Measurements from ENCODE around the gene FBXL7.

The FBXL7 gene

DNA sequence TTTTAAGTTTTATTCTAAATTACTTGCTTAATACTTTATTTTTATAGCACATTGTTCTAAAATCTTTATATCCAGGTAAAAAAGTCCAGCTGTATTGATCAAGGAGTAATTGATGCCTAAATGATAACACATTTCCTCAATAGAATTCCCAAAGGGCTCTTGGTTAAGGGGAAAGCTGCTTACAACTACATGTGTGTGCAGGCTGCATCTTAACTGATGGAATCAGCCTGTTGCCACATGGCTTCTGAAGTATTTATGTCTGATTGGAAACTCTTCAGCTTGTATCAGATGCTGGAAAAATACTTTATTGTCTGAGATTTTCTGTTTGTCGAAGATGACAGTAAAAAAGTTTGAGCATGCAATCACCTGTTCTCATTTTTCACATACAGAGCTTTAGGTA lies 182.6 kb downstream of the FBXL7 start:
- no peak for DNase-seq

- no peak for DNase-seq
Measured at GRCh38 chr5:15683332-15683731, 183.4 kb downstream of the FBXL7 start.

DNA sequence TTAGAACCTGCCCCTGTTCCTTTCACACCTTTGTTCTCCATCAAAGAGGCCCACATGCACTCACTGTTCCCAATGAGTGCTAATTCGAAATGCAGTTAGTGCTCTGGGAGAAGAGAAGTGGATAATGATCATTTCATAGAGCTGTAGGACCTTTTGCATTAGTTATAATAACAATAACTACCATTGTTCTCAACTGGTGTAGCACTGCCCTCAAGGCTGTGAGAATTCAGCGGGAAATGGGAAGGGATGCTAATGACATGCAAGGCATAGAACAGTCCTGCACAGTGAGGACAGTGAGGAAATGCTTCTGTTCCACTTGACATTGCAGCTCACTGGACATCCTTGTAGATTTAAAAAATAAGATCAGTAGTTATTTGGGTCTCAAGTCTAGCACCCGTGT lies 187.4 kb downstream of the FBXL7 start:
- no peak for DNase-seq

DNA sequence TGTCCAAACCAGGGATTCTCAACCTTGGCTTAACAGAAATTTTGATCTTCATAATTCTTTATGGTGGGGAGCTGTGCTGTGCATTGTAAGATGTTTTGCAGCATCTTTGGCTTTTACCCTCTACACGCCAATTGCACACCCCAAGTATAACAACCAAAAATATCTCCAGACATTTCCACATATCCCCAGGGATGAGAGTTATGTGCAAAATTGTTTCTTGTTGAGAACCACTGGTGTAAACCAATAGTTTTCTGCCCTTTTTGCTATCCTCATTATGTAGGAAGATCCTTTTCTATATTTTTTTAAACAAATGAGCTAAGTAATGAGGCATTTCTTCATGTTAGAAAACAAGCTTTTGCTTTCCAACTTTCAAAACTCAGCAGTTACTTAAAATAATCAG lies 189.9 kb downstream of the FBXL7 start:
- DNase-seq, result no peak

- peak; percentile 31 for DNase-seq
Measured at GRCh38 chr5:15690611-15691010, 190.6 kb downstream of the FBXL7 start.

DNA sequence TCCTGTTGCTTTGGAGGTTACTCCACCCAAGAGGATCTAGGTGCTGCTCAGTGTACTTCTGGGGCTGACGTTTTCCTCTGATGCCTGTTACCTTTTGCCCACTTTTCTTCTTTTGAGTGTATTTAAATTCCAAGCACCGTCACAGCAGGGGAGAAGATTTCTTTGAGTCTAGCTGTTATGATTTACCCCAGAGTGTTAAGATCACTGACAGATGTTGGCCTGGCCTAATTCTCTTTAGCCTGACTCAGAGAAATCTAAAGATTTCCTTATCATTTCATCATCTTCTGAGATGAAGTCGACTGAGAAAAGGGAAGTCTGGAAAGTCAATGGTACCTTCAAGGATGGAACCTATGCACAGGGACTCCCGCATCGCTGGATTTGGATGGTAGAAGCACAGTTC lies 191.5 kb downstream of the FBXL7 start:
- DNase-seq, result no peak

- no peak for DNase-seq
Measured at GRCh38 chr5:15692706-15693381, 192.9 kb downstream of the FBXL7 start.

DNA sequence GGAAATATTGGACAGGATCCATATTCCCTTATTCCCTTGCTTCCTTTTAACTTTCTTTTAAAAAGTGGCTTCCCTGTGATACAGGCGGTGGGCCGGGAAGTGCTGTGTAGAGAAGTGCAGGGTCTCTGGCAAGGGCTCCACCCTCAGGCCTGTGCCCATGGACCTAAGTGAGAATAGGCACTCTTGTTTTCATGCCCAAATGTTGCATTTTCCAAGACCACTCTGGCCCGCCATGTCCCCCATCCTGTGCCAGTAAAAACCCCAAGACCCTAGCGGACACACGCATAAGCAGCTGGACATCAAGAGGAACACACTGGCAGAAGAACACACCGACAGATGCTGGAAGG lies 193.4 kb downstream of the FBXL7 start:
- DNase-seq, result no peak

DNA sequence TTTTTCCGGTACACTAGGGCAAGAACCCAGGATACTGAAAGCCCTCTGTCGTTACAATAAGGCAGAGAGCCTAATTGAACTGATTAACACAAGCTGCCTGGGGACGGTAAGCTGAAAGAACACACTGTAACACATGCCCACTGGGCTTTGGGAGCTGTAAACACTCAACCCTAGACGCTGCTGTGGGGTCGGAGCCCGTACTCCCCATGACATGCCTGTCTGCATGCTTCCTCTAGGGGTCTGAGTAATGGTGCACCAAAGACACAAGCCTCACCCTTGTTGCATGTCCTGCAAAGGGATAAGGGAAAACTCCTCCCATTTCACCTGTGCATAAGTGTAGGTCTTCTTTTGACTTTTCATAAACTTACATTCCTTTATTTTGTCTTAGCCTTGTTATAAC lies 194.0 kb downstream of the FBXL7 start:
- DNase-seq, result no peak

DNA sequence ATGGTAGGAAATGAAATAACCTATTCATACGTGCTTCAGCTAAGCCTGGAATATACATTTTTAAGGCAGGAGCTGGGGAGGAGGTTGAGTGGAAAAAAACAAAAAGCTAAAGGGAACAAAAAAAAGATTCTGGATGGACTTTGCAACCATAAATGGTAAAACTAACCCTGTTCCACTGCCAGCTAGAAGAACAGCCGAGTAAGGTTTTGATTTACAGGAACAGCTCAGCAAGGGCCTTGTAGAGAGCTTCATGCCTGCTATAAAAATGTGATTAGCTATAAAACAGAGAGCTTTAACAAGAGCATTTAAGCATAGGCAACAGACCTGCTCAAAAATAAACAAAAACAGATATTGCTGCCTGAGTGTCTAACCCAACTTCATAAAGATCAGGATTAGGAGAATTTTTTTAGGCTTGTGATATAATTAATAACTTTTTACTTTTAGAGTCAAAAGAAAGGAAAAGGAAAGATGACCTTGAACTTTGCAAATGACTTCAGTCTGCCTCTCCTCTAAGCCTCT lies 194.8 kb downstream of the FBXL7 start:
- DNase-seq, result no peak

DNA sequence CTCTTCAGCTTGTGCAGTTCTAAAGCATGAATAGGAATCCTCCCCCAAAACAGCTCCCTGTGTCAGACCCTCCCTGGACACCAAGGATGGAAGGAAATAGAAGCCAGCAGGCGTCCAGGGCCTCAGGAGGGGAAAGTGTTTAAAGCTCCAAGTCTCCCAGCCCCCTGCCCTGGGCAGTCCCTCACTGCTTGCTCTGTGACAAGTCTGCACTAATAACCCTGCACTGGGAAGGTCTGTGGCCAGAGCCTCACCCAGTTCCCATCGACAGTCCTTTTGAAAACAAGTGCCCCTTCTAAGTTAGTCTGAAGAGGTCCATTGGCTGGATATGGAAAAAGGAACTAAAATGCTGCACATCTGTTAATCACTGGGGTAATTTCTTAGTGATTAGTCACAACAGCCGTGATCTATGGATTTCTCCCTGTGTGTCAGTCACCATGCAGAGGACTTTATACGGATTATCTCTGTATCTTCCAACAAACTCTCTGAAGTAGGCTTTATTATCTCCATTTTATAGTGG lies 195.3 kb downstream of the FBXL7 start:
- DNase-seq, result no peak

DNA sequence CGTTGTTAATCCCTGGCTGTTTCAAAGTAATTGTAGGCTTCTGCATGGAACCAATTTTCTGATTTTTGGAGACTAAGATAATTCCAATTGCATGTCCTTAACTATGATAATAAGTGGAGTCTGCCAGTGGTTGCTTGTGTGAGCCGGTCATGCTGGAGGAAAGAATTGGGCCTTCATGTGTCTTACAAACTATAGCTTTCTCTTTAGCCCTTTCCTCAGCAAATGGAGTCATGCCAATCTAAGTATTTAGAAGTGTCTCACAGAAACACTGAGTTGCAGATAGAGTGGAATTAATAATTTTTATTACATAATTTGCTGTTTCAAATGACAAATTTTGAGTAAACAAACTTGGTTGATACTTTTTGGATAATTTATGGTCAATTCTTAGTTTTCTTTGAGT lies 200.4 kb downstream of the FBXL7 start:
- peak; percentile 35 for DNase-seq

GRCh38 chr5:15702102-15702501 lies 202.1 kb downstream of the FBXL7 start:
- DNase-seq, result no peak

DNA sequence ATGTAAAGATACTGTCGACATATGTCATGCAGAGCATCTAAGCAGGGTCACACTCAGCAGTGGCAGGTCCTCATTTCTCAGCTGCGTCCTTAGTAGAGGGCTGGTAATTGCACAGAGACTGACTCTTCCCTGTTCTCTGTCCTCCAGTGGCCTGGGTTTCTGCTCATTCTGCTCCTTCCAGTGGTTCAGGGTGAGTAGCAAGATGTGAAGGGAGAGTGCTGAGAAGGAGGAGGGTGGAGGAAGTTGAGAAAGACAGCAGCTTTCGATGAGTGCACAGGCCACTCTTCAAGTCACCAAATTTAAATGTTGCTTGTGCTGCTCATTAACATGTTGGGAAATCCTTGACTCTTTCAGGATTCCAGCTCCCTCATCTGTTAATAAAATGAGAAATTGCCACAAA lies 203.9 kb downstream of the FBXL7 start:
- DNase-seq, result no peak

- DNase-seq, result no peak
Measured at GRCh38 chr5:15704397-15704947, 204.5 kb downstream of the FBXL7 start.

- no peak for DNase-seq
Measured at GRCh38 chr5:15707631-15708030, 207.7 kb downstream of the FBXL7 start.

- no peak for DNase-seq
Measured at GRCh38 chr5:15711892-15712291, 211.9 kb downstream of the FBXL7 start.

DNA sequence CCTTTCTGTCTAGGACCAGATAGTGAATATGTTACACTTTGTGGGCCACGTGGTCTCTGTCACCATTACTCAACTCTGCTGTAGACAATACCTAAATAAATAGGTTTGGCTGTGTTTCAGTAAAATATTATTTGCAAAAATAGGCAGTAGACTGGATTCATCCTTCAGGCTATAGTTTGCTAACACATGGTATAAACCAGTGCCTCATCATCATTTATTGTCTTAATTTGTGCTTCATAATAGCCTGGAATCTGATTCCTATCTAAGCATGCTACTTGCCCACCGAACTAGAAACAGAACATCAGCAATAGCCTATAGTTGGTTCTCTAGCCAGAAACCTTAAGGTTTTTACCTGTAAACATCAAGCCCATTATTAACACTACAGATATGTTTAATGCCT lies 215.6 kb downstream of the FBXL7 start:
- no peak for DNase-seq

- DNase-seq, result no peak
Measured at GRCh38 chr5:15715967-15716366, 216.0 kb downstream of the FBXL7 start.

- DNase-seq, result no peak
Measured at GRCh38 chr5:15717001-15717400, 217.0 kb downstream of the FBXL7 start.

DNA sequence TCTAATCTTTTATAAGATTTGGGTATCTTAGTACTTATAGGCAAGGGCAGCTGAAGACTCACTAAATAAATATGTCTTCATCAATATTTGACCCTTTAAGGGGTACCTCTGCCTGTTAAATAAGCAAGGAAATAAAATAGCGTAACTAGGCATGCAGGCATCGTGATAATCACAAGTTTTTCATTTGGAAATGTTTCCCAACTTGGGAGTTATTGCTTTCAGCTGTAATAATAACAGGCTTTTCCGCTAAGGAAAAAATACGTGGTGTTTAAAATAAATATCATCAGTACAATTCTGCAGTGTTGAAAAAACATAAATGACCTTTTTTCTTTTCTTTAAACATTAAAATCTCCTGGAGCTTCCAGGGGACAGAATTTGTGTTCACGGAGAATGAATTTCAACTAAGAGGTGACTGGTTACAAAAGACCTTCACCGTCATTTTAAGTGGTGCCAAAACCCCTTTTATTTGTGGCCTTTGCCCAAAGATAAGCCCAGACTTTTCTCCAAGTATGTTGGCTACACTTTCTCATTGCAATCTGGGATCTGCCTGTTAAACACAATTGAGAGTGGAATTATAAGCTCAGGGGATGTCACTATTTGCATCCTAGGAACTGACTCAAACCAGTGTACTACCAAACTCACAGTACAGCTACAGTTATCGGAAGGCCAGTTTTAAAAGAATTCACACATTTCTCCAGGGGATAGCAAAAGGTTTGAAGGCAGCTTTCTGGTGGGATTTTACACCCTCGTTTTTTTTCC lies 218.6 kb downstream of the FBXL7 start:
- no peak for DNase-seq

- DNase-seq, result peak; percentile 59
Measured at GRCh38 chr5:15719784-15720183, 219.8 kb downstream of the FBXL7 start.

DNA sequence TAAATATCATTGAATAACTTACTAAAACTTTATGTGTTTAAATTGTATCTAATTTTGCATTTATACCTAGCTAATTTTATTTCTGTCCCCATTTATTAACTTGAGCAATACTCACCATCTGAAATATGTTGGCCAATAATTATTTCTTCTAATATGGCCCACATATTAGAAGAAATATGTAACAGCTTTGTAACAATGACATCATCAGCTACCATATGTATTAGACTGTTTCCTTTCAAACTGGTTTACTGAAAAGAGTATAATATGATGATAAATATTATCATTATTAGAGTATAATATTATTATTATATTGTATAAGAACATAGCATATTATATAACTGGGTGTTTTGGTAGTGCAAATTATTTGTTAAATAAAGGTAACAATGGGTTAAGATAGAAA lies 220.5 kb downstream of the FBXL7 start:
- no peak for DNase-seq

DNA sequence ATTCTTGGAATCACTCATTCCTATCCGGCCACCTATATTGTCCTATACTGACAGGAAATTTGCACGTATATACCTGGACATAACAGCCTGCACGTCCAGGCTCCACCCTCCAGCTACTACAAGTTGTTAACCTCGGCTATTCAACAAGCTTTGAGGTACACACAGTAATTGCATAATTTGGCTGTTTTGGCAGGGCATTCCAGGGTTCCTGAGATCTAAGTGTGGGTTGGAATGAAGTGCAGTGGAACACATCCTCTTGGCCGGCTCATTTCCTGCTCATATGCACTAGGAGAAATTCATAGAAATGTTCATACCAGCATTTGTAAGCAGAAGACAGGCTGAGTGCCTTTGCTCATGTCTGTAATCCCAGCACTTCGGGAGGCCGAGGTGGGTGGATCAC lies 222.3 kb downstream of the FBXL7 start:
- no peak for DNase-seq

All from DMS 273 treated with DMSO at 0.1 percent for 48 hours (cell line).